ENCODE data around the gene MICALL2.
"Not testable (repeated sequence)": the region's sequence is repeated elsewhere in the genome, so short reads cannot be mapped to it uniquely, and the experiment has no call there.

The MICALL2 gene

GRCh38 chr7:1447551-1448244 lies 11.6 kb downstream of the MICALL2 start:
- no peak for DNase-seq (ENCODE audit: low spot score)

GRCh38 chr7:1447112-1447511 lies 12.2 kb downstream of the MICALL2 start:
- no peak for DNase-seq (ENCODE audit: low spot score)

GRCh38 chr7:1446620-1447032 lies 12.6 kb downstream of the MICALL2 start:
- no peak for DNase-seq (ENCODE audit: low spot score)

GRCh38 chr7:1446026-1446425 lies 13.2 kb downstream of the MICALL2 start:
- not testable (repeated sequence) for DNase-seq (ENCODE audit: low spot score)

- no peak for DNase-seq (ENCODE audit: low spot score)
Measured at GRCh38 chr7:1445341-1445740, 13.9 kb downstream of the MICALL2 start.

- DNase-seq (ENCODE audit: low spot score), result no peak
Measured at GRCh38 chr7:1444925-1445322, 14.3 kb downstream of the MICALL2 start.

GRCh38 chr7:1444214-1444924 lies 14.9 kb downstream of the MICALL2 start:
- DNase-seq (ENCODE audit: low spot score), result no peak

GRCh38 chr7:1443587-1444200 lies 15.6 kb downstream of the MICALL2 start:
- not testable (repeated sequence) for DNase-seq (ENCODE audit: low spot score)

- no peak for DNase-seq (ENCODE audit: low spot score)
Measured at GRCh38 chr7:1442355-1443124, 16.7 kb downstream of the MICALL2 start.

GRCh38 chr7:1441615-1442354 lies 17.5 kb downstream of the MICALL2 start:
- DNase-seq (ENCODE audit: low spot score), result no peak

- DNase-seq (ENCODE audit: low spot score), result no peak
Measured at GRCh38 chr7:1440620-1441019, 18.6 kb downstream of the MICALL2 start.

GRCh38 chr7:1439373-1440363 lies 19.6 kb downstream of the MICALL2 start:
- no peak for DNase-seq (ENCODE audit: low spot score)

GRCh38 chr7:1438821-1439220 lies 20.4 kb downstream of the MICALL2 start:
- no peak for DNase-seq (ENCODE audit: low spot score)

- DNase-seq (ENCODE audit: low spot score), result no peak
Measured at GRCh38 chr7:1438208-1438607, 21.1 kb downstream of the MICALL2 start.

- no peak for DNase-seq (ENCODE audit: low spot score)
Measured at GRCh38 chr7:1437155-1437880, 22.0 kb downstream of the MICALL2 start.

- no peak for DNase-seq (ENCODE audit: low spot score)
Measured at GRCh38 chr7:1436608-1437007, 22.7 kb downstream of the MICALL2 start.

GRCh38 chr7:1434891-1435670 lies 24.2 kb downstream of the MICALL2 start:
- no peak for DNase-seq (ENCODE audit: low spot score)

- DNase-seq (ENCODE audit: low spot score), result no peak
Measured at GRCh38 chr7:1434165-1434718, 25.0 kb downstream of the MICALL2 start.

Measured in HuH-7.5 (cell line).